GM18502 (cell line): ENCODE data around the gene ALPG.

ENCODE experiments used
- ATAC-seq: cut with Tn5 transposase; IDR thresholded peaks from one replicate; pipeline ENCODE4 v1.9.1; 2021; ENCODE audit warnings: mild to moderate bottlenecking; ENCODE audit not compliant: unreplicated experiment, poor library complexity

The ALPG gene

GRCh38 chr2:232455426-232456255 is 49.0 kb downstream of the ALPG start, which contains the start of gene ALPI:
ALPI (plus strand) TSS chr2:232456153; CDS start chr2:232456200, 47 bp downstream.
- ATAC-seq: no peak

GRCh38 chr2:232456296-232457120 is 49.9 kb downstream of the ALPG start:
- no peak for ATAC-seq

DNA sequence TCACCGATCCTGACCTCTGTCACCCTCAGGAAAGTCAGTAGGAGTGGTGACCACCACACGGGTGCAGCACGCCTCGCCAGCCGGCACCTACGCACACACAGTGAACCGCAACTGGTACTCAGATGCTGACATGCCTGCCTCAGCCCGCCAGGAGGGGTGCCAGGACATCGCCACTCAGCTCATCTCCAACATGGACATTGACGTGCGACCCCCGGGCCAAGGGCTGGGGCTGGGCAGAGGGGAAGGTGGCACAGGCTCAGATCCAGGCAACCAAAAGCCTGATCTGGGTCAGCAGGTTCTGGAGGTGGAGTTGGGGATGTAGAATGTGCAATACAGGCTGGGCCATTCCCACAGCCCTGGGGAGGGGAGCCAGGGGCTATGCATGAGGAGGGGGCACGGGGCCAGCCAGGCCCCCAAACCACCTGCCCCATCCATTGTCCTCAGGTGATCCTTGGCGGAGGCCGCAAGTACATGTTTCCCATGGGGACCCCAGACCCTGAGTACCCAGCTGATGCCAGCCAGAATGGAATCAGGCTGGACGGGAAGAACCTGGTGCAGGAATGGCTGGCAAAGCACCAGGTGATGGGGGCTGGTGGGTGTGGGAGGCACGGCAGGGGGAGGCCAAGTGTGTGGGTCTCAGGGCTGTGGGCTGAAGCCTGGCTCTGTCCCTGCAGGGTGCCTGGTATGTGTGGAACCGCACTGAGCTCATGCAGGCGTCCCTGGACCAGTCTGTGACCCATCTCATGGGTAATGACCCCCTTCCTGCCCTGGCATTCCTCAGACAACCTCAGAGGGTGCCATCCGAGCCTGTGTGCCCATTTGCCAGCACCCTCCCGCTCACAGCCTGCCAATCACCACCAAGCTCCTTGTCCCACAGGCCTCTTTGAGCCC is 50.7 kb downstream of the ALPG start:
- no peak for ATAC-seq

GRCh38 chr2:232458051-232458660 is 51.5 kb downstream of the ALPG start:
- ATAC-seq: no peak

DNA sequence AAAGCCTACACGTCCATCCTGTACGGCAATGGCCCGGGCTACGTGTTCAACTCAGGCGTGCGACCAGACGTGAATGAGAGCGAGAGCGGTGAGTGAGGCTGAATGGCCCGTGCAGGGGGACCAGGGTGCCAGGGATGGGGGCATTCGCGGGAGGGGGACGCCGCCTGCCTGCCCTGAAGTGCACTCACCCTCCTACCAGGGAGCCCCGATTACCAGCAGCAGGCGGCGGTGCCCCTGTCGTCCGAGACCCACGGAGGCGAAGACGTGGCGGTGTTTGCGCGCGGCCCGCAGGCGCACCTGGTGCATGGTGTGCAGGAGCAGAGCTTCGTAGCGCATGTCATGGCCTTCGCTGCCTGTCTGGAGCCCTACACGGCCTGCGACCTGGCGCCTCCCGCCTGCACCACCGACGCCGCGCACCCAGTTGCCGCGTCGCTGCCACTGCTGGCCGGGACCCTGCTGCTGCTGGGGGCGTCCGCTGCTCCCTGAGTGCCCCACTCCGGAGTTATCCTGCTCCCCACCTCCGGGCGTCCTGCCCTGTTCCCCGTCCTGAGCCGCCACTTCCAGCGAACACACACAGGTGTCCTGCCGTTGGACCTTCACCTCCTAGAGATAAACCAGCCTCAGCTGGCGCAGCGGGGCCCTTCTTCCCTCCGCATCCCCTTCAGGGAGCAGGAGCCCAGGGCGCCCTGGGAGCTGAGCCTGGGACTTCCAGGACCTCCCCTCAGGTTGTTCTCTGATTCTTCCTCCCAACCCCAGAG is 52.2 kb downstream of the ALPG start:
- ATAC-seq: no peak

DNA sequence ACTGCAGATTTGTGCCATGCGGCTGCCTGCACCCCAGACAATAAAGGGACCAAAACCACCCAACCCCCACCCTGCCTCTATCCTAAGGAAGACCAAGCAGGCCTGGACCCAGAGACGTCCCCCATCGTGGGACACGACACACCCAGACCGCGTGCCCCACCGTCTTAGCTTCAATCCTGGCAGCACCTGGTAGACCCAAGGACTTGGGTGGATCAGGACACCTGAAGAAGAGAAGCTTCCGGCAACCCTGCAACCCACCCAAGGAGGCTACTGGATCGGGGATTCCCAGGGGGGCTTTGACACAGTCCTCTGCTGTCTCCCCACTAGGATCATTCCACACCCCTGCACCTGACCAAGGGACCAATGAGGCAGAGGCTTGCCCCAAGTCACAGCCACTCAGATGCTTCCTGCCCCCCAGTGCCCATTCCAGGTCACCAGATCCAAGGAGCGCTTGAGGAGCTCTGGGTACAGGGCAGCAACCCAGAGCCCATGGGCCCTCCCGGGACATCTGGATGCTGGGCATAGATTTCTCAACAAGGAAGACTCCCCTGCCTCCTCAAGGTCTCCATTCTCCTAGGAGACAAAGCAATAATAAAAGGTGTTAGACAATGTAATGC is 52.9 kb downstream of the ALPG start:
- ATAC-seq: no peak

DNA sequence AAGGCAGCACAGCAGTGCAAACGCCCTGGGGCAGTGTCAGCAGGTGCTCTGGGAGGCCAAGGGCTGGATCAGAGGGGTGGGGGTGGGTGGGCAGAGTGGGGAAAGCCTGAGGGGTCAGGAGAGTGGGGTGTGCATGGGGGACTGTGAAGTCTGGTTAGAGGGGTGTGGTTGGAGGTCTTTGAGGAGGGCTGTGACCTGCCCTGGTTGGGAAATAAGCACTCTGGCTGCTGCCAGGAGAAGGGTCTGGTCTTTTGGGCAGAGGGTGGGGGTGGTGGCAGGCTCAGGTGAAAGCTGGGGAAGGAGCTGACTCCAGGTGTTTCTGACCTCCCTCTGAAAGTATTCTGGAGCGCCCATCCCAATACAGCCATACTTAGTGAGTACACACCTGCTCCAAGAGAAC is 53.5 kb downstream of the ALPG start:
- ATAC-seq: no peak
